ENCODE measurements around the gene OR1J2.

Gene OR1J2

DNA sequence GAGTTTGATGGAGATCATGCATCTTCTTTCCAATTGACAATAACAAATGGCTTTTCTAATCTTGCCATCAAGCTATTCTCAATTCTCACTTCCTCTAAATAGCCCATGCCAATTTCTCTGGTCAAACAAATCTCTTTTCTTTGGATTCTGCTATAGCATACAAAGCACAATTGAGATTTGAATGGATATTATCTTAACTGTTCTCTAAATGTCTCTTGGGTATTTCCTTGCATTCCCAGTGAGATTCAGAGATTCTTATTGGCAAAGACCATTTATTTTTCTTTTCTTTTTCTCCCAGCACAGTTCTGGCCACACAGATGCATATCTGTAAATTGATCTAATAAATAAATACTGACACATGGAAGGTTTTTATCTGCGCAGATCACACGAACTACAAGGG, 42.2 kb downstream of the OR1J2 start, which contains the start of gene OR1N2:
Gene OR1N2 (plus strand): TSS at position 301 of the 400 bp plus-strand sequence. CDS start 100 bp downstream, outside the sequence.
- DNase-seq: no peak

Data from activated CD8-positive, alpha-beta memory T cell treated with anti-CD3 and anti-CD28 coated beads for 24 hours (primary cell).